ENCODE results near the gene FCRL5.
"Not testable (repeated sequence)": the region's sequence is repeated elsewhere in the genome, so short reads cannot be mapped to it uniquely, and the experiment has no call there.

Gene FCRL5

DNA sequence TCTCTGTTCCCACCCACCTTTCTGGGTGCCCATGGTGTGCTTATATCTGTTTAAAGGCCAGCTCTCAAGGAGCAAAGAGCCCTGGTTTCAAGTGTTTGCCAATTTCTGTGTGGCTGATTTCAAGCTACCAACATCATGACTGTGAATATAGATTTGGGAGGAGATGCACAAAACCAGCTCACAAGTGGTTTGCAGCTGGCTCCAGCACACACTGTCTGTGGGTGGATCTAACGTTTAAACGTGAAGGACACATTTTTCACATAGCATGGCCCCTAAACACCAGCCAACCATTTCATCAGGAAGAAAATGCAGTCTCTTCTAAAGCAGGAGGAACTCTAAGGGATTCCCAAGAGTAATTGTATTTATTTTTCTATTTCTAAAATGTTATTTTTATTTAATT, 65.2 kb downstream of the FCRL5 start:
- no peak for DNase-seq

DNA sequence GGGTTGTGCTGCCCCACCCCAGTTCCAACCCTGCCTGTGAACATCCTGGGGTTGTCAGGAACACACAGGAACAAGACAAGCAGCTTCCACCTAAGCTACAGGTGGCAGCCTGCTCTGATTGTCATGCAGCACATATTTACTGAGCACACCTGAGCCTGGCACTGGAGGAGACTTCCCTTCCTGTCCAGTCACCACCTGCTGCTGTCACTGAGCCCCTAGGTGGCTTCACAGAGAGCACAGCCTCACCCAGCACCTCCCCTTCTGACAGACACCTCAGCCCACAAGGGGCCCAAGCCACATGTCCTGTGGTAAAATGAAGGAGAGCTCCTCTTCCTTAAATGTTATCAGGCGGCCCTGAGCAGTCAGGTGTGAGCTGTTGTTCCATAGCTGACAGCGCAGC, 65.9 kb downstream of the FCRL5 start:
- not testable (repeated sequence) for DNase-seq

DNA sequence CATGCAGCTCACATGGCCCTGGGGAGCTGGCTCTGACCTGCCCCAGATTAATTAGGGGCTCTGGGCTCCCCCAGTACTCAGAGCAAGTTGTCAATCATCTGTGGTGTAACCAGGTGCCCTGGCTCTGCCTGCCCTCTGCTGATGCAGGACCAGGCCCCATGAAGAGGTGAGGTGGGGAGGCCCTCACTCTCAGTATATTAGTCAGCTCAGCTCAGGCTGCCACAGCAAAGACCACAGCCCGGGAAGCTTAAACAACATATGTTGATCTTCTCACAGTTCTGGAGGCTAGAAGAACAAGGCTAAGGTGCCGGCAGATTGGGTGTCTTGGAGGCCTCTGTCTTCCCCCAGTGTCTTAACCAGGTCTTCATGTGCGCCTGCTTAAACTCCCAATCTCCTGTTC, 66.5 kb downstream of the FCRL5 start:
- DNase-seq = no peak

DNA sequence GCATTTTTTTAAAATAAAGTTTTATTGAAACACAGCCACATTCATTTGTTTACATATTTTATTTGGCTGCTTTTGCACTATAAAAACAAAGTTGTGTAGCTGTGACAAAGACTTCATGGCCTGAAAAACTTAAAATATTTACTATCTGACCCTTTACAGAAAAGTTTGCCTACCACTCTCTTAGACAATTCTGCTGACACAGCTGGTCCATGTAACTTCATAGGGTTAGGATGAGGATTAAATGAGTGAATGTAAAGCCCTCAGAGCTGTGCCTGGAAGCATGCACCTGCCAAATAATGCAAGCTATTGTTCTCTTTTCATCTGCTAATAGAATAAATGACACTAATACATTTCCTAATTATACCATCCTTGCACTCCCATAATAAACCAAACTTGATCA, 67.7 kb downstream of the FCRL5 start:
- DNase-seq = no peak

DNA sequence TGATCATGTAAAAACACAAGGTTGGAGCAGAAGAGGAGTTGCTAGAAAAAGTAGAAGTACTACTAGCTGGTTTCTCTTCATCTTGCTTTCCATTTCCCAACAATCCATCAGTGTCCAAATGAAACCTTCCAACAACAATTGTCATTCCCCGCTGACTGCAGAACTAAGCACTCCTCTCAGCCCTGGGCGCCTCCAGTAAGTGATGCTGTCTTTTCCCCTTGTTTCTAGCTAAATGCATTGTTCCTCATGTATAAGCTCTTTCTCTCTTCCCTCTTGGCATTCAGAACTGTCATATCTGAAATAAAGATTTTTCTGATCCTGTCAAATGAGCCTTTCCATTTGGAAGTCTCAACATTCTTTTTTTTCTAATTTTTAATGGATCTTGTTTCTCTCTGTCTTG, 68.7 kb downstream of the FCRL5 start:
- no peak for DNase-seq

DNA sequence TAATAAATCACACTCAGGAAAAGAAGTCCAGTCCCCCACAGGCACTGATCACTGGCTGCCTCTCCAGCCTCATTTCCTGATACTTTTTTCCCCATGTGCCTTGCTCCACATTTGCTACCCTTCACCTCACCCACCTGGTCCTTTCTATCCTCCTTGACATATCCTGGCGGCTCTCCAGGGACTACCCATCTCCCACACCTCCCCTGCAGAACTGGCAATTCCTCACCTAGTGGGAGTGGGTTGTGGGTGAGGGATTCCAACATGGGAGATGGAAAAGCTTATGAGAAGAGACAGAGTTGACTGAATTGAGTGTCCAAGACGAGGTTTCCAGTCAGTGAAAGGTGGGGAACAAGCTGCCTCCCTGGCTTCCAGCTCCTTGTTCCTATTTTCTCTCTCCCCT, 69.6 kb downstream of the FCRL5 start:
- no peak for DNase-seq

DNA sequence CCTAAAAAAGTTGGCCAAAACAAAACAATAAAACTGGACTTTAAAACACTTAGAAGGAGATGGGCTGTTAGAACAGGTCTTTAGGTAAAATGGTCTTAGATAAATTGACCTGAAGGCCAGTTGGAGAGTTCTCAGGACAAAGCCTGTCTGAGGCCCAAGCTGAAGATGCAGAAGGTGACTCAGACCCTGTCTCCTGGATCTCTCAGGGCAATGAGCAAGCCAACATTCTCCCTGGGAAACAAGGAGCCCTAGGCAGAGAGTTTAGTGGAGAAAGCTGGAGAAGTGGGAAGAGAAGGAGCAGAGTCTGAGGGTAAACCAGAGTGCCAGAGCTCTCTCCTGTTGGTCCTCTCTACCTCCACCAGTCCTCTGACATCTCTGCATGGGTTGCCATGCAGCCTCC, 70.1 kb downstream of the FCRL5 start:
- no peak for DNase-seq

DNA sequence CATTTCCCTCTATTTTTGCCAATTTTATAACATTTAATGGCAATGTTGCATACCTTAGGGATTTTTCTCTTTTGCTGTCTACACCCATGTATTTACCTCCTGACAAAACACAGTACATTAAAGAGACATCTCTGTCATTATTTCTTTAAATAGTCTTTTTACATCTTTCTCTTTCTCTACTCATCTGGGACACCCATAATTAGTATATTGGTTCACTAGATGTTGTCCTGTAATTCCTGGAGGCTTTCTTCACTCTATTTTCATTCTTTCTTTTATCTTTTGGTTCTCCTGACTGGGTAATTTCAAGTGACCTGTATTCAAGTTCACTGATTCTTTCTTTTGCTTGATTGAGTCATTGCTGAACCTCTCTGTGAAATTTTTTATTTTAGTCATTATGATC, 74.3 kb downstream of the FCRL5 start:
- DNase-seq = no peak

DNA sequence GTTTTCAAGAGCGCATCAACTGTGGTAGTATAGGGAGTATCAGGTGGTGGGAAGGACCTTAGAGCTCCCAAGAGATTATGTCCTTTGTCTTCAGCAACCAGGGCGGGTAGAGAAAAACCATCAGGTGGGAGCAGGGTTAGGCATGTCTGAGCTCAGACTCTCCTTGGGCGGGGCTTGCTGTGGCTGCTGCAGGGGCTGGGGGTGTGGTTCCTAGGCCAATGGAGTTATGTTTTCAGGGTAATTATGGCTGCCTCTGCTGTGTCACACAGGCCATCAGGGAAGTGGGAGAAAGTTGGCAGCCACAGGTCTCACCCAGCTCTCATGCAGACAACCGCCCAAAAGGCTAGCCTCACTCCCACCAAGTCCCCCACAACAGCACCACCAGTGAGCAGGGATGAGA, 74.9 kb downstream of the FCRL5 start:
- DNase-seq = no peak

DNA sequence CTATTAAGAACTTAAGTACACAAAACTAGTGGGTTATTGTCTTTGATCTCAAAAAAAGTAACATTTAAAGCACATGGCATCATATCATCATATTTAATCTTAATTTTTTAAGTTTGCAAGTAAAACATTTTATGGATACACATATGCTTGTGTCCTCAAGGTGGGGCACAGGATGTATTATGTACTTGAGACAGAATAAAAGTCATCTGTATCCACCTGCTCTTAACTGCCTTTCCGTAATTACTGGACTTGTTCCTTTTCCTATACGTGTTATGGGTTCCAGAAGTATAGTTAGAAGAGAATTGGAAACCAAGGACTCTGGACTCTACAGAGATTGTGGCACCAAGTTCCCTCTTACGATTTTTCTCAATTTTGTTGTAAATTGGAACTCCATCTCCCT, 79.4 kb downstream of the FCRL5 start:
- no peak for DNase-seq

DNA sequence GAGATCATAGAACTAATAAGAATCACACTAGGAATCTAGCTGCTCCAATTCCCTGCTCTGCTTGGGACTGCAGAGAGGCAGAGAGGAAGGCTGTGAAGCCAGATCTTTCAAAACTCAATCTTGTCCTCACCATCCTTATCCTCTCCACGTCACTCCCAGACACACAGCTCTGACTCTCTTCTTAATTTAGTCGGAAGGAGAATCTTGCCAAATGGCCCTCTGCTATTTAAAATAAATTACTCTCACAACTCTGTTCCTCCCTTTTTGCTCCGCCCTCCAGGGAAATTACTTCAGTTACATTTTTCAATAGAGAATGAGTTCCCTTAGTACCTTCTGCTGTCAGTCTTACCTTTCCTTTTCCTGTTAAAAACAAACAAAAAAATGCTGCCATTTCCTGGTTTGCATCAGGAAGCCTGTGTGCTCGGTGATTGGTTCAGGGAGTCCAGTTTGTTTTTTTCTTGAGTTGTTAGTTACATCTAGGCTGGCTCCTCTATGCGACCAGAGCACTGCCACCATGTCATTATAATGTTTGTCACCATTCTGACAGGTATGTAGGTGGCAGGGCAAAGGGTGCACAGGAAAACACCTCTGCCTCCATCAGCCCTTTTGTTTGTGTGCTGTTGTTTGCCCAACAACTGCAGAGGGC, 80.1 kb downstream of the FCRL5 start:
- DNase-seq = no peak

DNA sequence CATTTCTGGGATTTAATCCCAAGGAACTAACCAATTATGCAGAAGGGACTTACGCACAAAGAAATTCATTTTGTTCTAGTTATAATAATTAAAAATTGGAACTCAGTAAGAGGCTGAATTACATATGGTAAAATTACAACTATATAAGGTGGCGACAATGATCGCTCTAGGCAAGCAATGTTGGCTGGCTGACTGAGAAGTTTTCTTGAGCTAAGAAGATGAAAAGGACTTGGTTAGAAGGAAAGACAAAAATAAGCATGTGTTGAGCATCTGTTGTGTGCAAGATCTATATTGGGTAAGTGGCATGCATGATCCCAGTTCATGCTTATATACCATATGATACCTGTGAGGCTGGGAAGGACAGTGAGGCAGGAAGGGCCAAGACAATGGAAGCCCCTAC, 80.8 kb downstream of the FCRL5 start:
- no peak for DNase-seq

DNA sequence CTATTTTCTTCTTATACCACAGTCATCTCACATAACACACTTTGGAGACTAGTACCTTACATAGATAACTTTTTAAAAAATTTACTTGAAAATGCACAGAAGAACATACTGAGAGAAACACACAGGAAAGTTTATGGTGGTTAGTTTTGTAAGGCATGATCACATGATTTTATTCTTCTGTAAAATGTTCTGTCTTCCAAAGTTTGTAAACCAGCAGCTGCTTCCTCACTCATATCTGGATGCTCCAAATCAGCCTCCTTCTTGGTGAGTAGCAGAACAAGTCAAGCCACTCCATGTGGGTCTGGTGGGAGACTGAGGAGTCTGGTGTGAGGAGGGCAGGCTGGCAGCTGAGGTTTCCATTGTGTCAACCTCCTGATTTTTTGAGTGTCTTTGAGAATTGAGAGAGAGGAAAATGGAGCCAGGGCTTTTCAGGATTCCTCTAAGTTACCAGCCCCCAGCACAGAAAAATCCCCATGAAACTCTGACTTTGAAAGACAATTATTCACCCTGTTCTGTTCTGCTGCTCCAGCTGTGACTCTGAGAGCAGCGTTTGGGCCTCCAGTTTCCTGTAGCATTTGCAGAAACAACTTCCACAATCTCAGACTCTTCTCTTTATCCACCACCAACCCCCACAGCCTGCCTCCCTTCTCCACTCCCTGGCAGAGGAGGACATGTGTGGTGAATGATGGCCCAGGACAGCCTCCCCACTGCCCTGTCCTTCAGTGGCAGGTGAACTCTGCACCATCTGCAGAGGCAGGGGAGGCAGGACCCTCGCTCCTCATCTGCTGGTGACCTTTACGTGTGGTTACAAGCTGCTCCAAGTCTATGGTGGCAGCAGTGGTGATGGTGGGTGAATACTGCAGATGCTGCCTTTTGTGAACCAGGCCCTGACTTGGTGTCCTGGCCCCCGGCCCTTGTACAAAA, 82.3 kb downstream of the FCRL5 start:
- DNase-seq = no peak

DNA sequence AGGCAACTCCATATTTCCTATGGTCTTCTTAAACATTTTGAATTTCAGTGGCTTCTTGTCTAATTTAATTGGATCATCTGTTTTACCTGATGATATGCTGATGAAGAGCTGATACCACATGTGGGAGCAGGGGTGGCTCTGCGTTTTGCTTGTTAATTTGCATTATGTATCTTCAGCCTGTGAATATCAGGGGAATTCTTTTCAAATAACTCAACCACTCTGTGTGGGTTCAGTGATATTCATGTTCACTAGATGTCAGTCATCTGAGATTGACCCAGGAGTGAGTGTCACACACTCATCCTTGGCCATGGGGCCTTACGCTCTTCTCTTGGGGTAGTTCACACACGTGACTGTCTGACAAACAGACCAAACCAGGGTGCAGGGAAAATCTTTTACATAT, 83.0 kb downstream of the FCRL5 start:
- no peak for DNase-seq

DNA sequence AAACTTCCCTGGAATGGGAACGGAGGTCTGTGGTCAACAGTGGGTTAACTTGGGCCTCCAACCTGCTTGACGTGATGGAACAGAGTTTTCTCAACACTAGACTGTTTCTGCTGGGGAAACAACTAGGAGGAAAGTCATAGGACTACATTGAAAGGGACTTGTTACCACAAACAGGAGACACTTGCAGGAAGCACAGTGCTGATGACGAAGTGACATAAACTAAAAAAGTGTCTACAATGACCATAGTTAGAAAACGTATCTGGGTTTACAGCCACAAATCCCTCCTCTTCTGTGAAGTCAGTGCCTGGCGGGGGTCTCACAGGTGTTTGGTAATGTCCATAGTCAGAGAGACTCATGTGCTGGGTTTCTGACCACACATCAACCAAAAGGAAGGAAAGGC, 86.3 kb downstream of the FCRL5 start:
- no peak for DNase-seq

All from stimulated activated CD4-positive, alpha-beta T cell treated with anti-CD3 and anti-CD28 coated beads, Interleukin-1b, Interleukin-23, amount 100 ng/mL, for 48 hours (primary cell).